ENCODE measurements around the gene TREH.
"Not testable (repeated sequence)": the region's sequence is repeated elsewhere in the genome, so short reads cannot be mapped to it uniquely, and the experiment has no call there.

TREH gene, protein sequence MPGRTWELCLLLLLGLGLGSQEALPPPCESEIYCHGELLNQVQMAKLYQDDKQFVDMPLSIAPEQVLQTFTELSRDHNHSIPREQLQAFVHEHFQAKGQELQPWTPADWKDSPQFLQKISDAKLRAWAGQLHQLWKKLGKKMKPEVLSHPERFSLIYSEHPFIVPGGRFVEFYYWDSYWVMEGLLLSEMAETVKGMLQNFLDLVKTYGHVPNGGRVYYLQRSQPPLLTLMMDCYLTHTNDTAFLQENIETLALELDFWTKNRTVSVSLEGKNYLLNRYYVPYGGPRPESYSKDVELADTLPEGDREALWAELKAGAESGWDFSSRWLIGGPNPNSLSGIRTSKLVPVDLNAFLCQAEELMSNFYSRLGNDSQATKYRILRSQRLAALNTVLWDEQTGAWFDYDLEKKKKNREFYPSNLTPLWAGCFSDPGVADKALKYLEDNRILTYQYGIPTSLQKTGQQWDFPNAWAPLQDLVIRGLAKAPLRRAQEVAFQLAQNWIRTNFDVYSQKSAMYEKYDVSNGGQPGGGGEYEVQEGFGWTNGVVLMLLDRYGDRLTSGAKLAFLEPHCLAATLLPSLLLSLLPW
- 0 reads per million in 2 donors for total RNA-seq

DNA sequence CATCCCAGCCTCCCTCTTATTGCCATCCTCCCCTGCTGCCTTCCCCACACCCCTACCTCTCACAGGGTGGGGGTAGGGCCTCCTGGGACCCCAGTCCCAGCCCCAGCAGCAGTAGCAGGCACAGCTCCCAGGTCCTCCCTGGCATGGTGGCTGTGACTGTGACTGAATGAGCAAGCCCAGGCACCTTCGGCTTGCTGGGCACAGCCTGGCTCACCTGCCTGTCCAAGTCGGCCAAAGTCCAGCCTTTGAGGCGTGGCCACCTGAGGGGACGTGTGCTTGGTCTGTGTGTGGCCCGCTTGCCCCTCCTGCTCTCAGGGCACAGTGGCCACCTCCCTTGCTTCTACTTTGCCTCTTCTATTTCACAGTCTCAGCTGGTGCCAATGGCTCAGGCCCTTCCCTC lies at the start of gene TREH:
Gene TREH (minus strand): TSS at position 168 of the 400 bp plus-strand sequence. CDS start 23 bp downstream, at position 145.
- no peak for DNase-seq

DNA sequence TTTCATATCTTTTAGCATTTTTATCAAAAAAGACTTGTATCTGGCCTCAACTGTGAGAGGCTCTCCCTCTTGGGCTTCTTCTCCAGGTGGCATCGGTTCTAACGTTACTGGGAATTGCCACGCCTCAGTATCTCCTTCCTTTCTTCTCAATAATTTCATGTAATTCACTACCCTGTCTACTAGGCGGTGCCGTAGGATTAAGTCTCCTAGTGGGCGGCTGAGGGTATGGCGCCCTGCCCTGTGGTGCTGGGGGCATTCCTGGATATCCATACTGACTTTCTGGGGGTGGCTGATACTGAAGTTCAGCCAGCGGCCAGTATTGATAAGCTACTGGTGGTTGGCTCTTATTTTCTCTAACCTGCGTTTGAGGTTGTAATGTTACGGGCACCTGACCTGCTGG lies 48.7 kb upstream of the TREH start:
- DNase-seq: not testable (repeated sequence)

DNA sequence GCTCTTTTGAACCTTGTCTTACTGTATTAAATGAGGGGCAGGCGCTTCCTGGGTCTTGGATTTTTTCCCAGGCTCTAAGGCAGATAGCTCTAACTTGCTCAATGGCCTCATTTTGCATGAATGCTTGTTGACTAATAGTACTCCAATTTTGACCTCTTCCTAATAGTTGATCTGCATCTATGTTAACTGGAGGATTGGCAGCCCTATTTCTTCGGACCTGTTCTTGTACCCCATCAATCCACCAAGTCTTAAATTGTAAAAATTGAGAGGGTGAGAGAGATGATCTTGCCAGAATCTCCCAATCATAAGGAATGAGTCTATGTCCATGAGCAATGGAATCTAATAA lies 48.2 kb upstream of the TREH start:
- not testable (repeated sequence) for DNase-seq

DNA sequence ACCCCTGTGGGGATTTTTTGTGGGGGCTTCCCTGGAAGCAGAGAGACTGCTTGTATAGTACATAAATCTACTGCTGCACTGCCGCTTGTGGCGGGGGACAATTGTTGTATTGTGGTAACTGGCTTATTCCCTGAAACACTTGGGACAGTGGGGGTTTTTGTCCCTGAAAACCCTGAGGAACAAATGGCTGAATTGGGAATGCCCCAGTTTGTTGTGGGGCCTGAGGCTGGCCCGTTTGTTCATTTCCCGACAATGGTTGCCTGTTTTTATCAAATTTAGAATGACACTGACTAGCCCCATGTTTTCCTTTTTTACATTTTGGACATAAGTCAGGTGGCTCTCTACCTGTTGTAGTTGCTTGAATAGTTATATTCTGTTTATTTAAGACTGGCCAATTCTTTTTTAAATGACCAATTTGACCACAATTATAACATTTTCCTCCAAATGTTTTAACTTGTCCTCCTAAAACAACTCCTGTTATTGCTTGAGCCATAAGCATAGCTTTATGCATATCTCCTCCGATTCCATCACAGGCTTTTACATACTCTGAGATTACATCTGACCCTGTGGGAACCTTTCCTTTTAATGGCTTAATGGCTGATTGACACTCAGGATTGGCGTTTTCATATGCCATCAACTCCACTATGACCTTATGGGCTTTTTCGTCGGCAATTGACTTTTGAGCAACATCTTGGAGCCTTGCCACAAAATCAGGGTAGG lies 47.7 kb upstream of the TREH start:
- not testable (repeated sequence) for DNase-seq

DNA sequence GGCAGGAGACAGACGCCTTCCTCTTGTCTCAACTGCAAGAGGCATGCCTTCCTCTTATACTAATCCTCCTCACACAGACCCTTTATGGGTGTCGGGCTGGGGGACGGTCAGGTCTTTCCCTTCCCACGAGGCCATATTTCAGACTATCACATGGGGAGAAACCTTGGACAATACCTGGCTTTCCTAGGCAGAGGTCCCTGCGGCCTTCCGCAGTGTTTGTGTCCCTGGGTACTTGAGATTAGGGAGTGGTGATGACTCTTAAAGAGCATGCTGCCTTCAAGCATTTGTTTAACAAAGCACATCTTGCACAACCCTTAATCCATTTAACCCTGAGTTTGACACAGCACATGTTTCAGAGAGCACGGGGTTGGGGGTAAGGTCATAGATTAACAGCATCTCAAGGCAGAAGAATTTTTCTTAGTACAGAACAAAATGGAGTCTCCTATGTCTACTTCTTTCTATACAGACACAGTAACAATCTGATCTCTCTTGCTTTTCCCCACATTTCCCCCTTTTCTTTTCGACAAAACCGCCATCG lies 42.1 kb upstream of the TREH start:
- DNase-seq: not testable (repeated sequence)

DNA sequence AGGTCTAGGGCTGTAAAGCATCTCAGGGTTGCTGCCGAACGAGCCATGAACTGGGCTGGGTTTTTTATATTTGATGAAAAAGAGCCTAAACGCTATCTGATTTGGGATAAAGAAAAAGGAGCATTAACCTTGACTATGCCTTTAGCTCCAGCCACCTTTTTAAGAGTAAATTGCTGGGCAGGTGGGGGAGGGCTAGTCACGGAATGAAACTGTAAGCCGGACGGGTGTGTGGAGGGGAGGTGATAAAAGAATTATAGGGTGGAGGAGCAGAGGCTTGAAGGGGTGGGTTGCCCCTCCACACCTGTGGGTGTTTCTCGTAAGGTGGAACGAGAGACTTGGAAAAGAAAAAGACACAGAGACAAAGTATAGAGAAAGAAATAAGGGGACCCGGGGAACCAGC lies 41.3 kb upstream of the TREH start:
- not testable (repeated sequence) for DNase-seq

DNA sequence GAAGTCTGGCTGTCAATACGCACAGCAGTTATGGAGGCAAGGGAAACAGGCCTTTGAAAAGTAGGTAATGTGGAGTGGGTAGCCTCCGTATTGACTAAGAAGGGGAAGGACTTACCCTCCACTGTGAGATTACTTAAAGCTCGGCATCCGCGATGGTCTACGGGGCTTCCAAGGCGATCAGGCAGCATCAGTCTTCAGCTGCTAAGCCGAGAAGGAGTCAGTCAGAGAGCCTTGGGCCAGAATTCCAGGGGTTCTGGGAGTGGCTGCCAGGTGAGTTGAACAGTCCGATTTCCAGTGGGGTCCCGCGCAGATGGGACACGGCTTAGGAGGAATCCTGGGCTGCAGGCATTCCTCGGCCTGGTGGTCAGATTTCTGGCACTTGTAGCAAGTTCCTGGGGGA lies 40.6 kb upstream of the TREH start:
- DNase-seq: not testable (repeated sequence)

DNA sequence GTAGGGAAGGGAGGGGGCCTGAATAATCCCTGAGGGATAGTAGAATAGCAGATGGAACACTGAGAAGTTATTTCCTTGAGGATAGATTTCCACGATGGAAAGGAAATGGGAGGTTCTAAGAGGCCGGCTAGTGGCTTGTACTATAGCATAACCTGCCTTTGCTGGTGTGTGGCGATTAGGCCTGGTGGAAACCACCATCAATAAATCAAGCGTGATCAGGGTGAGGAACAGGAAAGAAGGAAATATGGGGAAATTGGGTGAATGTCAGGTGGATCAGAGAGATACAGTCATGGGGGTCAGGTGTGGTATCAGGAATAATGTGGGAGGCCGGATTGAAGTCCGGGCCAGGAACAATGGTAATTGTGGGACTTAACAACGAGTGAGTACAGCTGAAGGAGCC lies 39.1 kb upstream of the TREH start:
- DNase-seq: not testable (repeated sequence)

DNA sequence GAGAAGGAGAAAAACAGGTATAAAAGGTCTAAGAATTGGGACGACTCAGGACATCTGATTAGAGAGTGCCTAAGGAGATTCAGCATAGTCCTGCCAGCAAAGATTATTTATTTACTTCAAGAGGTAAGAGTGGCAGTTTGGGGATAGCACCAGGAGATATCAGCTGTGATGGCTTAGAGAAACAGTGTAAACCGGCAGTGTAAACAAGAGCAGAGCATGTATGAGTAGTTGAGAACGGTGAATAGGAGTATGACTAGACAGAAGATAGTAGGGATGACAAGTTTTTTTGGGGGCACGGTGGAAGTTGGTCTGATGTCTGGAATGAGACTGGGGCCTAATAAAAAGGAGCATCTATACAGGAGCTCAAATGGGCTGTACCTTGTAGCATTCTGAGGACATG lies 38.3 kb upstream of the TREH start:
- DNase-seq: not testable (repeated sequence)

DNA sequence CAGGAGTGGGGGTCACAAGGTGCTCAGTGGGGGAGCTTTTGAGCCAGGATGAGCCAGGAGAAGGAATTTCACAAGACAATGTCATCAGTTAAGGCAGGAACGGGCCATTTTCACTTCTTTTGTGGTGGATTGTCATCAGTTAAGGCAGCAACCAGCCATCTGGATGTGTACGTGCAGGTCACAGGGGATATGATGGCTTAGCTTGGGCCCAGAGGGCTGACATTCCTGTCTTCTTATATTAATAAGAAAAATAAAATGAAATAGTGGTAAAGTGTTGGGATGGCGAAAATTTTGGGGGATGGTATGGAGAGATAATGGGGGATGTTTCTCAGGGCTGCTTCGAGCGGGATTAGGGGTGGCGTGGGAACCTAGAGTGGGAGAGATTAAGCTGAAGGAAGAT lies 37.8 kb upstream of the TREH start:
- DNase-seq: not testable (repeated sequence)

DNA sequence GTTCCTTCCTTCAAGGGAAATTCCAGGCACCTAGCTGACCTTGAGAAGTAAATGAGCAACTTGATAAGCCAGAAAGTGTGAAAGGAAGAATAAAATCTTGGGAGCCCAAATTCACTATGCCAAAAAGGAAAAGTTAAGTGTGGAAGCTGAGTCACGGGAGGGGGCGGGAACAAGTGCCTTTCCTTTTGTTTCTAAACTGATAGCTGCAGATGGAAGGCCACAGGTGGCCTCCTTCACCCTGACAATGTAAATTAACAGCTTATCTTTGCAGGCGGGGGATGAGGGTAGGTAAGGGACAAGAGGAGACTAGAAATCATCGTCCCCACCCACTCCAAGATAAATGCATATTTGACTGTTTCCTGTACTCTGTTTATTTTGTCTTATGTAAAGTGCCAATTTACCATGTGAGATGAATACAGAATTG lies 36.4 kb upstream of the TREH start:
- DNase-seq: no peak

DNA sequence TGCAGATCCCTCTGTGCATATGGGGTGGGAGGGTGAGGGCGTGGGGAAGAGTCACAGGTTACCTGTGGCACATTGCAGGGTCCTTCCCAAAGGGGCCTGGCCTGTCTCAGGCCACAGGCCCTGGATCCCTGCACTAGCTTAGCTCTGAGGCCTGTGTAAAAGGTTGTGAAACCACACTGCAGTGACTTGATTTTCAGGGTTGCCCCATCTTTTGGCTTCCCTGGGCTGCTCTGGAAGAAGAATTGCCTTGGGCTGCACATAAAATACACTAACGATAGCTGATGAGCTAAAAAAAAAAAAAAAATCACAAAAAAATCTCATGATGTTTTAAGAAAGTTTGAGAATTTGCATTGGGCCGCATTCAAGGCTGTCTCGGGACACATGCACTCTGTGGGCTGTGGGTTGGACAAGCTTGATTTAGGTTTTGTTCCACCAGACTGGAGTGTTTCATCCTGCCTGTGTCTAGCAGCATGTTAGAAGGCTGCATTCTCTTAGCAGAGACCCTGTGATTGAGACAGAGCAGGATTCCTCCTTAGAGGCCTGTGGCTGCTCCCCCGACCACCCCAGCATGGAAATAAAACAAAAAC lies 35.9 kb upstream of the TREH start:
- DNase-seq: no peak

DNA sequence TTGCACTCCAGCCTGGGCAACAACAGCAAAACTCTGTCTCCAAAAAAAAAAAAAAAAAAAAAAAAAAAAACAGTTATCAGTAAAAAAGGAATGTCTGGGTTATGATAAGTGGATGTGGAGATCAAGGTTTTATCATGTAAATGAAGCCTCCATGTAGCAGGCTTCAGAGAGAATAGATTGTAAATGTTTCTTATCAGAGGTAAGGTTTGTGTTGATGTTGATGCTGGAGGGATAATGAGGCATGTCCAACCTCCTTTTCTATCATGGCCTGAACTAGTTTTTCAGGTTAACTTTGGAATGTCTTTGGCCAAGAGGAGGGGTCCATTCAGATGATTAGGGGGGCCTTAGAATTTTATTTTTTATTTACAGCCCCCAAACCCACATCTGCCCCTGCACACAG lies 35.4 kb upstream of the TREH start:
- no peak for DNase-seq

DNA sequence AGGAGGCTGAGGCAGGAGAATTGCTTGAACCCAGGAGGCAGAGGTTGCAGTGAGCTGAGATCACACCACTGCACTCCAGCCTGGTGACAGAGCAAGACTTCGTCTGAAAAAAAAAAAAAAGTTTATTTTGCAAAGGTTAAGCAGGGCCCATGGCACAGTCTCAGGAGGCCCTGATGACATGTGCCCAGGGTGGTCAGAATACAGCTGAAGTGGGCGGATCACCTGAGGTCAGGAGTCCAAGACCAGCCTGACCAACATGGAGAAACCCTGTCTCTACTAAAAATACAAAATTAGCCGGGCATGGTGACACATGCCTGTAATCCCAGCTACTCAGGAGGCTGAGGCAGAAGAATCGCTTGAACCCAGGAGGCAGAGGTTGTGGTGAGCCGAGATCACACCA lies 35.0 kb upstream of the TREH start:
- not testable (repeated sequence) for DNase-seq

DNA sequence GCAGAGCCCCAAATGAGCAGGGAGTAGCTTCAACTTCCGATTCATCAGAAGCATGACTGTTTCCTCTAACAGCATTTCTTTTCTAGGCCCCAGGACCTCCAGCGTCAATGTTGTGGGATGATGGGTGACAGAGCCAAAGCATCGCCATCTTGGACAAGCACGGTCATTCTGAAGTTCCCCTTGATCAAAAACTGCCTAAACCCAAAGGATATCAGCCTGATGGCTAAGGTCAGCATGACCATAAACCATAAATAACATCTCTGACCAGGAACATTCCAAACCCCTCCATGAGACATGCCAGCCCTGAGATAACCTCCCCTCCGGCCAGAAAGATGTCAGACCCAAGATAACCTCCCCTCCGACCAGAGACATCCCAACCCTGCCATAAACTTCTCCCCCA lies 28.8 kb upstream of the TREH start:
- no peak for DNase-seq

DNA sequence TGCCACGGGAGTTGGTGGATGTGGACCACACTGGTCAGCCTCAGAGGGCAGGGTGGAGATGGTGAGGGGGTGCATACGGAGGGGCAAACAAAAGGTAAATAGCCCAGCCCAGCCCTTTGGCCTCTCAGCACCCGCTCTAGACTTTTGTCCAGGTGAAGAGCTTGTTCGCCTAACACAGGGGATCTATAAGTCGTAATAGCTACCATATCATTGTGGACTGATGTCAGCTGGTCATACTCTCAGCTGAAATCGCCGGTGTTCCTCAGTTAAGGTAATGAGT lies 27.0 kb upstream of the TREH start:
- DNase-seq: no peak

DNA sequence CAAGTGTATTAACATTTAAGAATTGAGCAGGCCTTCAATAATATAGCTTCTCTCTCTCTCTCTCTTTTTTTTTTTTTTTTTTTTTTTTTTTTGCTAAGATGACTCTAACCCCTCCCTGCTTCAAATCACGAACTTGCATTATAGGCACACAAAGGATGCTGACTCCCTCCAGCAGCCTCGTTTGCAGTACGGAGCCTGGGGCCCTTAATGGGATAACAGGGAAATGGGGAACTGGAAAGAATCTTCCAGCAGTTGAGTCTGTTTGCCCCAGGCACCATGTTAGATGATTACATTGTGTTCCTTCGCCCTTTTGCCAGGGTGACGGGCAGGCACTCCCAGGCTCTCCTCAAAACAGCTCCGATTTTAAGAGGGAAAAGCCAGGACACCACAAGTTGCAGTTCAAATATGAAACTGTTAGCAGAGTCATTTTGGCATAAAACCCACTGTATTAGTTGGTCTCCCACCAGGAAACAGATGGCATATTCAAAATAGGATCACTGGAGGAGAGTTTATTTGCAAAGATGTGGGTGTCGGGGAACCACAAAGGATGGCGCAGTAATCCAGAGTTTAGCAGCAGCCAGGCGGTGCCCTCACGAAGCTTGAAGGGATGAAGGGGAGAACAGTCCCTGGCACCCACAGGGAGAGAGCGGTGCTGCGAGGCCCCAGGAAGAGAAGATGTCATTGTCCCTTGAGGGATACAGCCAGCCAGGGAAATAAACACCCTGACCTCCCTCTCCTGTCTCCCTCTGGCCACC lies 26.5 kb upstream of the TREH start:
- DNase-seq: no peak

DNA sequence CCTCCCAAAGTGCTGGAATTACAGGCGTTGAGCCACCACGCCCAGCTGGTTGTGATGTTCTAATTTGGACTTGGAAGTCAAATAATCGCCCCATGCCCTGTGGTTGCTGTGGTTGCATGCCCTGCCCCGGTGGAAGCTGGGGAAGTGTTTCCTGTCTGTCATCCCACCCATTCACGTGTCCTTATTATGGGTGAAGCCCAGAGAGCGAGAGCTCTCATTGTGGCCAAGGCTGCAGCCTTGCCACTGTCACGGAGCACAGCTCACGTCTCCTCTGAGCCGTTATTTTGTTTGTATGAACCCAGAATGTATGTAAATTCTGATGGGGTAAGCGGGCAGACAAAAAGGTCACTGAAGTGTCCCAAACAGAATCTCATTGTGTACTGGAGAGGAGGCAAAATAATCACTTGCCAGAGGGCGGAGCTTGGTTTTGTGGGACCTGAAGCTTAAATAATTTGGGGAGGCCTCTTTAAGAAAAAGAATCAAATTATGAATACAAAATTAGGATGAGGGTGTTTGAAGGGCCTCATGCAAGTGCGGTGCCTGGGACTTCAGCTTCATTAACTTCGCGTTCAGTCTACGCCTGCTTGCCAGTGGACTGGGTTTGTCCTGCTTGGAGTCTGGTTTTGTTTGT lies 25.8 kb upstream of the TREH start:
- peak; percentile 33 for DNase-seq

DNA sequence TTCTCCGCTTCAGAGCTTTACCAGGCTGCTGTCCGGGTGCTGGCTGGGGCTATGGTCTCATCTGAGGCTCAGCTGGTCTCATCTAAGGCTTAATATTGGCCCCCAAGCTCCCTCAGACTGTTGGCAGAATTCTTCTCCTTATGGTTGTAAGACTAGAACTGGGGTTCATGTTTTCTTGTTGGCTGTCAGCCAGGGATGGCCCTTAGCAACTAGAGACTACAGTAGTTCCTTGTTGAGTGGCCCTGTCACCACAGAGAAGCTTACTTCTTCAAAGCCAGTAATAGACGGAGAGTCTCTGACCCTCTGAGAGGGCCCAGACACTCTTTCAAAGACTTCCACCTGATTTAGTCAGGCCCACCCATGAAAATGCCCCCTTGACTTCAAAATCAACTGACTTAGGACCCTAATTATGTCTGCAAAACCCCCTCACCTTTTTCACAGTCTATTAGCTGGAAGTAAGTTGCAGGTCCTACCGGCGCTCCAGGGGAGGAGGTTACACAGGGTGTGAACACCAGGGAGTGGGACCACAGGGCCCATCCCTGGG lies 24.2 kb upstream of the TREH start:
- no peak for DNase-seq

DNA sequence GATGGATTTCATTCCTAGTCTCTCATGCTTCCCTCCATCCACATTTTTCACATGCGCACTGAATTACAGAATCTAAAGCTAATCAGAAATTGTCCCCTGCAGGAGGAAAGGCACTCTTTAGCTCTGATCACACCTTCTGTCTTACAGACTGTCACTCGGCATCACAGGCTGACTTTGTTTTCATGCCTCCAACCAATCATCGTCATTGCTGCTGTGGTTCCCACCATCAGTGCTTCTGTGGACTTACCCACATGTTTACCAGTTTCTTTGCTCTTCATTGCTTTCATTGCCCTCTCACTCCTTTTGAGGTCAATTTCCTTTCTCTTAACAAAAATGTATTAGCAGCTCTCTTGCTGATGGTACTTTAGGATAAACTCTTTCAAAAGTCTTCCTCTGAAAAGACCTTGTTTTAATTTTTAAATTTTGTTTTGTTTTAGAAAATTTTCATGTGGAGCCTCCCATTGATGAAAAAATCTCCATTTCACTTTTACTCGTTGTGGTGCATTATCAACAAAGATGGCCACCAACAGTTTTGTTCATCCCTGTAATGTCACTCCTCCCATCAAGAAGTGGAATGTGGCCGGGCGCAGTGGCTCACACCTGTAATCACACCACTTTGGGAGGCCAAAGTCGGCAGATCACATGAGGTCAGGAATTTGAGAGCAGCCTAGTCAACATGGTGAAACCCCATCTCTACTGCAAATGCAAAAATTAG lies 20.2 kb upstream of the TREH start:
- DNase-seq: peak; percentile 55

DNA sequence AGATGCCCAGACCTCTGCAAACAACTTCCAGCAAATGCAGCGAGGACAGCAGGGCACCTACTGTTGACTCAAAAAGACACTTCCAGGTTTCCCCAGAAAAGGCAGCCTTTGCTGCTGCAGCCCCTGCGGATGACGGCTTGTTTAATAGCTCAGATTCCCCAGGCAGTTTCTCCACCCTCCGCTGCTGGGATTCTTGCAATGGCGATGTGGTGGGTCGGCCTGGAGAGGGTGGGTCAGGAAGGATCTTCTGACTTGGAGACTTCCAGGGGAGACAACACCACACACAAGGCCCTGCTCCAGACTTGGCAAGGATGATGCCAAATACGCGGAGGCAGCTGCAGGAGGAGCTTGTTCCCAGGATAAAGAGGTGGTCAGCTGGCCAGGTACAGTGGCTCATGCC lies 17.9 kb upstream of the TREH start:
- no peak for DNase-seq
